ENCODE measurements around the gene C19orf25.

- no peak for TF ChIP-seq ZNF565 (CRISPR knock-in tag; conservative IDR thresholded peaks at IDR 0.05; ENCODE audit: low read depth)
- TF ChIP-seq, protein P1, sequence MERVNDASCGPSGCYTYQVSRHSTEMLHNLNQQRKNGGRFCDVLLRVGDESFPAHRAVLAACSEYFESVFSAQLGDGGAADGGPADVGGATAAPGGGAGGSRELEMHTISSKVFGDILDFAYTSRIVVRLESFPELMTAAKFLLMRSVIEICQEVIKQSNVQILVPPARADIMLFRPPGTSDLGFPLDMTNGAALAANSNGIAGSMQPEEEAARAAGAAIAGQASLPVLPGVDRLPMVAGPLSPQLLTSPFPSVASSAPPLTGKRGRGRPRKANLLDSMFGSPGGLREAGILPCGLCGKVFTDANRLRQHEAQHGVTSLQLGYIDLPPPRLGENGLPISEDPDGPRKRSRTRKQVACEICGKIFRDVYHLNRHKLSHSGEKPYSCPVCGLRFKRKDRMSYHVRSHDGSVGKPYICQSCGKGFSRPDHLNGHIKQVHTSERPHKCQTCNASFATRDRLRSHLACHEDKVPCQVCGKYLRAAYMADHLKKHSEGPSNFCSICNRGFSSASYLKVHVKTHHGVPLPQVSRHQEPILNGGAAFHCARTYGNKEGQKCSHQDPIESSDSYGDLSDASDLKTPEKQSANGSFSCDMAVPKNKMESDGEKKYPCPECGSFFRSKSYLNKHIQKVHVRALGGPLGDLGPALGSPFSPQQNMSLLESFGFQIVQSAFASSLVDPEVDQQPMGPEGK (CRISPR knock-in tag; IDR thresholded peaks at IDR 0.05; ENCODE audit: borderline replicate concordance), result no peak
- TF ChIP-seq ZFP30 (CRISPR knock-in tag; IDR thresholded peaks at IDR 0.05), result no peak
- no peak for TF ChIP-seq ESRRG (CRISPR knock-in tag; IDR thresholded peaks at IDR 0.05)
These were observed 37.2 kb downstream of the C19orf25 start for GRCh38 chr19:1441677-1442438.

All from SK-N-SH treated with all-trans-retinoic acid at 6 μM for 48 hours (cell line).